ENCODE data around the gene PIGA. TPM values are rescaled to one million over a fixed set of nuclear protein-coding genes. Genes with fewer than 3 reads are reported as not detected.

Gene PIGA
- total RNA-seq, 1 donor = 8.7 TPM

GRCh38 chrX:15356444-15356843 is 21.1 kb upstream of the PIGA start:
- H3K27me3 ChIP-seq (ENCODE audit: insufficient read depth, low read length) = no peaks in the 10 kb centered on the region
- TF ChIP-seq CTCF (IDR thresholded peaks at IDR 0.05; ENCODE audit: extremely low read depth, low read depth, low read length) = no peak
- DNase-seq (ENCODE audit: insufficient read length, low spot score, missing footprints) = no peak
- H3K4me2 ChIP-seq (ENCODE audit: insufficient read depth, low read length) = no peak overlapping the region
- H3K36me3 ChIP-seq (ENCODE audit: insufficient read depth, low read length) = no peaks in the 10 kb centered on the region
- H4K20me1 ChIP-seq (ENCODE audit: insufficient read depth, low read length) = no peaks in the 10 kb centered on the region
- no peaks in the 10 kb centered on the region for H3K9me3 ChIP-seq (ENCODE audit: low read depth, low read length)
- H3K27ac ChIP-seq (ENCODE audit: low read depth, low read length) = no peak overlapping the region
- H3K4me3 ChIP-seq (ENCODE audit: insufficient read depth, low read length) = no peak overlapping the region
- H3K79me2 ChIP-seq (ENCODE audit: insufficient read depth, low read length) = no peaks in the 10 kb centered on the region
- H2AFZ ChIP-seq (ENCODE audit: low read length) = no peak overlapping the region
- H3K4me1 ChIP-seq (ENCODE audit: insufficient read depth, low read length) = no peaks in the 10 kb centered on the region

GRCh38 chrX:15350329-15350996 is 15.1 kb upstream of the PIGA start:
- peak overlapping the region; percentile 42 for H2AFZ ChIP-seq (ENCODE audit: low read length)
- no peaks in the 10 kb centered on the region for H3K4me1 ChIP-seq (ENCODE audit: insufficient read depth, low read length)
- H3K4me3 ChIP-seq (ENCODE audit: insufficient read depth, low read length) = no peak overlapping the region
- DNase-seq (ENCODE audit: insufficient read length, low spot score, missing footprints) = no peak
- no peaks in the 10 kb centered on the region for H4K20me1 ChIP-seq (ENCODE audit: insufficient read depth, low read length)
- no peak overlapping the region for H3K27ac ChIP-seq (ENCODE audit: low read depth, low read length)
- TF ChIP-seq CTCF (IDR thresholded peaks at IDR 0.05; ENCODE audit: extremely low read depth, low read depth, low read length) = no peak
- no peaks in the 10 kb centered on the region for H3K9me3 ChIP-seq (ENCODE audit: low read depth, low read length)
- H3K27me3 ChIP-seq (ENCODE audit: insufficient read depth, low read length) = no peaks in the 10 kb centered on the region
- H3K36me3 ChIP-seq (ENCODE audit: insufficient read depth, low read length) = no peaks in the 10 kb centered on the region
- H3K4me2 ChIP-seq (ENCODE audit: insufficient read depth, low read length) = no peak overlapping the region
- no peaks in the 10 kb centered on the region for H3K79me2 ChIP-seq (ENCODE audit: insufficient read depth, low read length)

- H3K79me2 ChIP-seq (ENCODE audit: insufficient read depth, low read length) = no peaks in the 10 kb centered on the region
- no peaks in the 10 kb centered on the region for H3K36me3 ChIP-seq (ENCODE audit: insufficient read depth, low read length)
- H3K27ac ChIP-seq (ENCODE audit: low read depth, low read length) = no peak overlapping the region
- H3K4me2 ChIP-seq (ENCODE audit: insufficient read depth, low read length) = no peak overlapping the region
- no peaks in the 10 kb centered on the region for H4K20me1 ChIP-seq (ENCODE audit: insufficient read depth, low read length)
- no peaks in the 10 kb centered on the region for H3K4me1 ChIP-seq (ENCODE audit: insufficient read depth, low read length)
- no peak overlapping the region for H3K4me3 ChIP-seq (ENCODE audit: insufficient read depth, low read length)
- TF ChIP-seq CTCF (IDR thresholded peaks at IDR 0.05; ENCODE audit: extremely low read depth, low read depth, low read length) = peak; percentile 65
- H3K27me3 ChIP-seq (ENCODE audit: insufficient read depth, low read length) = no peaks in the 10 kb centered on the region
- H3K9me3 ChIP-seq (ENCODE audit: low read depth, low read length) = no peaks in the 10 kb centered on the region
- H2AFZ ChIP-seq (ENCODE audit: low read length) = no peak overlapping the region
- DNase-seq (ENCODE audit: insufficient read length, low spot score, missing footprints) = no peak
These were observed 13.7 kb upstream of the PIGA start for GRCh38 chrX:15349046-15349445.

- DNase-seq (ENCODE audit: insufficient read length, low spot score, missing footprints) = no peak
- Histone ChIP-seq H3K79me2 (ENCODE audit: insufficient read depth, low read length) (no peaks in the 10 kb centered on the region), H3K36me3 (ENCODE audit: insufficient read depth, low read length) (no peaks in the 10 kb centered on the region), H3K4me1 (ENCODE audit: insufficient read depth, low read length) (no peaks in the 10 kb centered on the region), H3K27me3 (ENCODE audit: insufficient read depth, low read length) (peaks cover 3% of the 10 kb centered on the region), H3K27ac (ENCODE audit: low read depth, low read length) (no peak overlapping the region), H4K20me1 (ENCODE audit: insufficient read depth, low read length) (no peaks in the 10 kb centered on the region), H3K9me3 (ENCODE audit: low read depth, low read length) (no peaks in the 10 kb centered on the region), H3K4me3 (ENCODE audit: insufficient read depth, low read length) (no peak overlapping the region), H2AFZ (ENCODE audit: low read length) (no peak overlapping the region), H3K4me2 (ENCODE audit: insufficient read depth, low read length) (no peak overlapping the region)
- TF ChIP-seq CTCF (IDR thresholded peaks at IDR 0.05; ENCODE audit: extremely low read depth, low read depth, low read length) = no peak
These were observed 10.7 kb upstream of the PIGA start for GRCh38 chrX:15345976-15346375.

Measured in osteoblast (primary cell).